Kidney (tissue), 14 donors: ENCODE results near the gene TENT5A. TPM values are rescaled to one million over a fixed set of nuclear protein-coding genes. Genes with fewer than 3 reads are reported as not detected.

ENCODE experiments used
- DNase-seq, 5 donors: peaks; one replicate each; pipeline ENCODE4 v3.0.0-alpha.2; 2013 to 2020
- FAIRE-seq: peaks from 2 replicates; lab custom pipeline; 2012; peaks lifted over from hg19 to GRCh38; lab: Jason Lieb, UNC
- H3K27ac ChIP-seq, 2 donors: one replicate each; pipeline ENCODE4 v1.7.0; 2013; ENCODE audit warnings: low read depth in 2 of 2, low read length in 2 of 2, inconsistent platforms in 1 of 2
- H3K27me3 ChIP-seq: one replicate; pipeline ENCODE4 v1.7.1; 2013; ENCODE audit warnings: low read length, inconsistent platforms; ENCODE audit not compliant: control insufficient read depth, insufficient read depth
- H3K36me3 ChIP-seq, 3 donors: one replicate each; pipeline versions ENCODE4 v1.7.0 to v1.7.1; 2013; ENCODE audit warnings: low read length in 3 of 3, control low read depth in 1 of 3, inconsistent platforms in 1 of 3; ENCODE audit not compliant: insufficient read depth in 3 of 3, control insufficient read depth in 2 of 3
- H3K4me1 ChIP-seq, 3 donors: one replicate each; pipeline versions ENCODE4 v1.7.0 to v1.7.1; 2013; ENCODE audit warnings: low read length in 3 of 3, inconsistent platforms in 1 of 3, low read depth in 1 of 3; ENCODE audit not compliant: control insufficient read depth in 2 of 3, insufficient read depth in 2 of 3
- H3K4me3 ChIP-seq, 3 donors: one replicate each; pipeline versions ENCODE4 v1.7.0 to v1.8.1; 2013; ENCODE audit warnings: low read length in 3 of 3, control low read depth in 1 of 3, inconsistent platforms in 1 of 3
- H3K9ac ChIP-seq, 3 donors: one replicate each; pipeline versions ENCODE4 v1.7.0 to v1.7.1; 2013; ENCODE audit warnings: low read length in 3 of 3, control low read depth in 1 of 3, inconsistent platforms in 1 of 3
- H3K9me3 ChIP-seq, 3 donors: one replicate each; pipeline versions ENCODE4 v1.7.0 to v1.7.1; 2013; ENCODE audit warnings: low read length in 3 of 3, control low read depth in 1 of 3, inconsistent platforms in 1 of 3; ENCODE audit not compliant: control insufficient read depth in 2 of 3, insufficient read depth in 1 of 3
- CTCF ChIP-seq: IDR thresholded peaks from 3 replicates; pipeline ENCODE4 v1.5.1; 2012; ENCODE audit warnings: mild to moderate bottlenecking, moderate library complexity, borderline replicate concordance; ENCODE audit not compliant: insufficient read depth; ENCODE audit errors: extremely low read depth
- intact Hi-C: fragments of 100-400 bp; cut with DNase I; formaldehyde crosslinking; loops from one replicate; pipeline ENCODE4 v1.11.1; 2022
- polyA plus RNA-seq: library from polyadenylated mRNA; stranded (reverse); fragments of 350-450 nt; fragmentation: Illumina TruSeq; extraction: RNeasy Lipid Tissue Mini Kit (QIAGEN cat#74804); gene quantifications from one replicate; pipeline ENCODE4 v1.2.3, GENCODE V29; 2014; ENCODE audit warnings: low read depth, low replicate concordance; ENCODE audit not compliant: insufficient read depth
- total RNA-seq: library from RNA; stranded (reverse); fragmentation: NEBNext Ultra II Directional; extraction: Animal tissue kit (Norgen Biotek cat#: 25700); gene quantifications from one replicate; pipeline ENCODE4 v1.2.1, GENCODE V29; 2021
- donor health status: control.
- donor health status: control.
- donor health status: control.
- donor health status: control.
- donor health status: control.
- donor health status: DM: yes; HTN: yes; CAD: no.
- donor health status: Normal renal cell carcinoma (clear cell type).

Gene TENT5A
- total and polyA plus RNA-seq, 2 donors from 2014 or later, result 3.2 to 13.4 TPM

- no peak for FAIRE-seq
- Histone ChIP-seq H3K9ac (no peak overlapping the region), H3K4me3 (peak overlapping the region in 2 of 3 donors; percentile 77 to 97)
Measured at GRCh38 chr6:81748994-81749393, 3.5 kb downstream of the TENT5A start.

GRCh38 chr6:81747327-81747726 lies 5.2 kb downstream of the TENT5A start:
- no peak overlapping the region for H3K27ac ChIP-seq
- no peak overlapping the region for H3K4me3 ChIP-seq
- TF ChIP-seq CTCF, result no peak
- peaks cover 3% of the 10 kb centered on the region for H3K27me3 ChIP-seq
- no peaks in the 10 kb centered on the region for H3K9me3 ChIP-seq
- intact Hi-C loops, result no loop called here
- H3K9ac ChIP-seq, result no peak overlapping the region
- H3K36me3 ChIP-seq, result no peaks in the 10 kb centered on the region
- FAIRE-seq (no peak), DNase-seq (no peak)
- H3K4me1 ChIP-seq, result no peaks in the 10 kb centered on the region

More at GRCh38 chr6:81748994-81749393, 3.5 kb downstream of the TENT5A start:
- DNase-seq, result no peak
- H3K9me3 ChIP-seq, result no peaks in the 10 kb centered on the region
- peaks cover 3% of the 10 kb centered on the region for H3K27me3 ChIP-seq
- intact Hi-C loops, result no loop called here
- peaks cover 0 to under 1% (median under 1%) of the 10 kb centered on the region in 3 donors for H3K4me1 ChIP-seq
- TF ChIP-seq CTCF, result no peak
- no peak overlapping the region for H3K27ac ChIP-seq
- H3K36me3 ChIP-seq, result no peaks in the 10 kb centered on the region

- no peak for TF ChIP-seq CTCF
- intact Hi-C loops, result no loop called here
- H3K9ac ChIP-seq, result no peak overlapping the region
- H3K4me1 ChIP-seq, result no peaks in the 10 kb centered on the region
- H3K36me3 ChIP-seq, result no peaks in the 10 kb centered on the region
- H3K27ac ChIP-seq, result no peak overlapping the region
- no peak for DNase-seq
- H3K4me3 ChIP-seq, result no peak overlapping the region
- FAIRE-seq, result peak; percentile 8
- H3K9me3 ChIP-seq, result no peaks in the 10 kb centered on the region
- no peaks in the 10 kb centered on the region for H3K27me3 ChIP-seq
Measured at GRCh38 chr6:81744131-81744530, 8.3 kb downstream of the TENT5A start.

GRCh38 chr6:81743649-81744048 lies 8.8 kb downstream of the TENT5A start:
- intact Hi-C loops, result no loop called here
- DNase-seq (no peak), FAIRE-seq (no peak)
- H3K4me1 ChIP-seq, result no peaks in the 10 kb centered on the region
- no peak for TF ChIP-seq CTCF
- H3K4me3 ChIP-seq, result no peak overlapping the region
- no peaks in the 10 kb centered on the region for H3K9me3 ChIP-seq
- H3K27ac ChIP-seq, result no peak overlapping the region
- no peaks in the 10 kb centered on the region for H3K27me3 ChIP-seq
- H3K9ac ChIP-seq, result no peak overlapping the region
- H3K36me3 ChIP-seq, result no peaks in the 10 kb centered on the region
